Brain pericyte (primary cell): ENCODE results near the gene CSNK2A3.

Experiments used
- DNase-seq: peaks from one replicate; pipeline ENCODE4 v3.0.0-alpha.2; 2012; ENCODE audit warnings: low read depth, low spot score

The CSNK2A3 gene

GRCh38 chr11:11336664-11337063, 16.4 kb downstream of the CSNK2A3 start:
- DNase-seq: no peak

GRCh38 chr11:11335043-11335442, 18.0 kb downstream of the CSNK2A3 start:
- DNase-seq: no peak

- no peak for DNase-seq
Observed at GRCh38 chr11:11334607-11335006, 18.4 kb downstream of the CSNK2A3 start.

- no peak for DNase-seq
Observed at GRCh38 chr11:11332141-11332710, 20.8 kb downstream of the CSNK2A3 start.

- no peak for DNase-seq
Observed at GRCh38 chr11:11329062-11329806, 23.8 kb downstream of the CSNK2A3 start.

- no peak for DNase-seq
Observed at GRCh38 chr11:11324090-11324489, 29.0 kb downstream of the CSNK2A3 start.

- DNase-seq: no peak
Observed at GRCh38 chr11:11322101-11322500, 30.9 kb downstream of the CSNK2A3 start.

GRCh38 chr11:11320825-11321224, 32.2 kb downstream of the CSNK2A3 start:
- DNase-seq: no peak

GRCh38 chr11:11318961-11319360, 34.1 kb downstream of the CSNK2A3 start:
- DNase-seq: no peak

- DNase-seq: no peak
Observed at GRCh38 chr11:11318461-11318860, 34.6 kb downstream of the CSNK2A3 start.

- no peak for DNase-seq
Observed at GRCh38 chr11:11316651-11317230, 36.3 kb downstream of the CSNK2A3 start.

GRCh38 chr11:11313902-11314692, 39.0 kb downstream of the CSNK2A3 start:
- DNase-seq: no peak

GRCh38 chr11:11313426-11313825, 39.6 kb downstream of the CSNK2A3 start:
- no peak for DNase-seq

- no peak for DNase-seq
Observed at GRCh38 chr11:11312738-11313137, 40.3 kb downstream of the CSNK2A3 start.

GRCh38 chr11:11311169-11311568, 41.9 kb downstream of the CSNK2A3 start:
- DNase-seq: no peak

- no peak for DNase-seq
Observed at GRCh38 chr11:11309906-11310305, 43.1 kb downstream of the CSNK2A3 start.

GRCh38 chr11:11308249-11308648, 44.8 kb downstream of the CSNK2A3 start:
- DNase-seq: no peak

- no peak for DNase-seq
Observed at GRCh38 chr11:11306855-11307254, 46.2 kb downstream of the CSNK2A3 start.

GRCh38 chr11:11304550-11304949, 48.5 kb downstream of the CSNK2A3 start:
- no peak for DNase-seq

- no peak for DNase-seq
Observed at GRCh38 chr11:11302565-11302964, 50.5 kb downstream of the CSNK2A3 start.
